Activated T-cell treated with anti-CD3 and anti-CD28 coated beads, Interleukin-2, amount 50 U/mL, for 4 hours (primary cell): Measurements from ENCODE around the gene MLYCD. TPM values are rescaled to one million over a fixed set of nuclear protein-coding genes. Genes with fewer than 3 reads are reported as not detected.

Experiments
- ATAC-seq, 2 donors: fragments of 200-7000 bp; cut with Tn5 transposase; one replicate each; pipeline ENCODE4 v1.10.0; 2021
- DNase-seq: peaks from one replicate; pipeline ENCODE4 v3.0.0-alpha.2; 2020
- H3K27me3 Mint-ChIP-seq: one replicate; pipeline ENCODE4 v1.8.0; 2021; ENCODE audit warnings: low read depth, mixed read lengths
- H3K36me3 Mint-ChIP-seq: one replicate; pipeline ENCODE4 v1.8.0; 2022; ENCODE audit warnings: mixed read lengths; ENCODE audit not compliant: insufficient read depth
- H3K4me1 Mint-ChIP-seq: one replicate; pipeline ENCODE4 v1.8.0; 2021; ENCODE audit warnings: low read depth, mixed read lengths
- H3K4me3 Mint-ChIP-seq: one replicate; pipeline ENCODE4 v1.8.0; 2021; ENCODE audit warnings: mild to moderate bottlenecking, moderate library complexity, mixed read lengths
- H3K9me3 Mint-ChIP-seq: one replicate; pipeline ENCODE4 v1.8.0; 2021; ENCODE audit warnings: mixed read lengths
- total RNA-seq, 3 donors: library from RNA; stranded (reverse); gene quantifications; one replicate each; pipeline ENCODE4 v1.2.1, GENCODE V29; 2021

MLYCD gene
- total RNA-seq, 3 donors from 2014 or later = 1.8 to 2.1 (median 1.9) TPM

GRCh38 chr16:83886199-83886971 lies 12.5 kb upstream of the MLYCD start:
- Mint-ChIP-seq H3K36me3 (no peaks in the 10 kb centered on the region), H3K4me3 (no peak overlapping the region), H3K9me3 (peaks cover under 1% of the 10 kb centered on the region), H3K4me1 (no peaks in the 10 kb centered on the region), H3K27me3 (peaks cover 2% of the 10 kb centered on the region)
- ATAC-seq (no peak), DNase-seq (no peak)

- DNase-seq (no peak), ATAC-seq (no peak)
- H3K36me3 Mint-ChIP-seq = no peaks in the 10 kb centered on the region
- H3K9me3 Mint-ChIP-seq = peaks cover 5% of the 10 kb centered on the region
- no peak overlapping the region for H3K4me3 Mint-ChIP-seq
- H3K27me3 Mint-ChIP-seq = peaks cover 2% of the 10 kb centered on the region
- no peaks in the 10 kb centered on the region for H3K4me1 Mint-ChIP-seq
Observed at GRCh38 chr16:83887080-83887479, 11.8 kb upstream of the MLYCD start.

GRCh38 chr16:83887564-83887963 lies 11.4 kb upstream of the MLYCD start:
- no peaks in the 10 kb centered on the region for H3K4me1 Mint-ChIP-seq
- H3K27me3 Mint-ChIP-seq = peaks cover 2% of the 10 kb centered on the region
- no peak overlapping the region for H3K4me3 Mint-ChIP-seq
- no peaks in the 10 kb centered on the region for H3K36me3 Mint-ChIP-seq
- DNase-seq = no peak
- no peak for ATAC-seq
- peaks cover 5% of the 10 kb centered on the region for H3K9me3 Mint-ChIP-seq

GRCh38 chr16:83888672-83889044 lies 10.3 kb upstream of the MLYCD start:
- Mint-ChIP-seq H3K4me1 (no peaks in the 10 kb centered on the region), H3K36me3 (no peaks in the 10 kb centered on the region), H3K9me3 (peaks cover 5% of the 10 kb centered on the region), H3K27me3 (peaks cover 2% of the 10 kb centered on the region), H3K4me3 (no peak overlapping the region)
- ATAC-seq = no peak
- no peak for DNase-seq

- H3K9me3 Mint-ChIP-seq = peaks cover 5% of the 10 kb centered on the region
- ATAC-seq (no peak), DNase-seq (no peak)
- H3K4me1 Mint-ChIP-seq = no peaks in the 10 kb centered on the region
- H3K27me3 Mint-ChIP-seq = peaks cover 7% of the 10 kb centered on the region
- H3K36me3 Mint-ChIP-seq = no peaks in the 10 kb centered on the region
- no peak overlapping the region for H3K4me3 Mint-ChIP-seq
Observed at GRCh38 chr16:83890359-83890758, 8.6 kb upstream of the MLYCD start.

GRCh38 chr16:83891742-83892141 lies 7.2 kb upstream of the MLYCD start:
- no peaks in the 10 kb centered on the region for H3K36me3 Mint-ChIP-seq
- H3K9me3 Mint-ChIP-seq = peaks cover 5% of the 10 kb centered on the region

GRCh38 chr16:83895243-83895642 lies 3.7 kb upstream of the MLYCD start:
- DNase-seq (no peak), ATAC-seq (no peak)
- Mint-ChIP-seq H3K36me3 (no peaks in the 10 kb centered on the region), H3K27me3 (peaks cover 7% of the 10 kb centered on the region), H3K4me3 (no peak overlapping the region), H3K4me1 (peaks cover 12% of the 10 kb centered on the region), H3K9me3 (peaks cover 5% of the 10 kb centered on the region)

More at GRCh38 chr16:83891742-83892141, 7.2 kb upstream of the MLYCD start:
- H3K4me1 Mint-ChIP-seq = no peaks in the 10 kb centered on the region
- no peak for DNase-seq
- no peak for ATAC-seq
- no peak overlapping the region for H3K4me3 Mint-ChIP-seq
- H3K27me3 Mint-ChIP-seq = peaks cover 7% of the 10 kb centered on the region

GRCh38 chr16:83895942-83896341 lies 3.0 kb upstream of the MLYCD start:
- DNase-seq (no peak), ATAC-seq (no peak)
- Mint-ChIP-seq H3K4me3 (no peak overlapping the region), H3K36me3 (no peaks in the 10 kb centered on the region), H3K27me3 (peaks cover 7% of the 10 kb centered on the region), H3K4me1 (peaks cover 17% of the 10 kb centered on the region), H3K9me3 (peaks cover 5% of the 10 kb centered on the region)

GRCh38 chr16:83899272-83899897 lies 470 bp downstream of the MLYCD start:
- DNase-seq = peak; percentile 53
- ATAC-seq = peak; percentile 59 to 65
- Mint-ChIP-seq H3K27me3 (peaks cover 2% of the 10 kb centered on the region), H3K36me3 (no peaks in the 10 kb centered on the region), H3K4me3 (peak overlapping the region; percentile 96), H3K4me1 (peaks cover 35% of the 10 kb centered on the region), H3K9me3 (no peaks in the 10 kb centered on the region)

GRCh38 chr16:83899978-83900377 lies 1.1 kb downstream of the MLYCD start:
- Mint-ChIP-seq H3K4me1 (peaks cover 35% of the 10 kb centered on the region), H3K9me3 (no peaks in the 10 kb centered on the region)
- no peak for ATAC-seq

GRCh38 chr16:83900571-83900970 lies 1.7 kb downstream of the MLYCD start:
- DNase-seq = no peak
- no peak for ATAC-seq
- peak overlapping the region; percentile 96 for H3K4me3 Mint-ChIP-seq
- peaks cover 35% of the 10 kb centered on the region for H3K4me1 Mint-ChIP-seq
- peaks cover 4% of the 10 kb centered on the region for H3K36me3 Mint-ChIP-seq
- H3K27me3 Mint-ChIP-seq = peaks cover 2% of the 10 kb centered on the region
- H3K9me3 Mint-ChIP-seq = no peaks in the 10 kb centered on the region

More at GRCh38 chr16:83899978-83900377, 1.1 kb downstream of the MLYCD start:
- no peak for DNase-seq
- Mint-ChIP-seq H3K27me3 (peaks cover 2% of the 10 kb centered on the region), H3K4me3 (peak overlapping the region; percentile 96), H3K36me3 (peaks cover 4% of the 10 kb centered on the region)

- DNase-seq = no peak
- Mint-ChIP-seq H3K9me3 (no peaks in the 10 kb centered on the region), H3K27me3 (peaks cover 2% of the 10 kb centered on the region), H3K4me1 (peaks cover 35% of the 10 kb centered on the region), H3K36me3 (peaks cover 4% of the 10 kb centered on the region), H3K4me3 (peak overlapping the region; percentile 17)
- no peak for ATAC-seq
Observed at GRCh38 chr16:83901101-83901500, 2.2 kb downstream of the MLYCD start.

- Mint-ChIP-seq H3K27me3 (no peaks in the 10 kb centered on the region), H3K9me3 (no peaks in the 10 kb centered on the region), H3K4me1 (peaks cover 31% of the 10 kb centered on the region), H3K36me3 (peaks cover 18% of the 10 kb centered on the region), H3K4me3 (no peak overlapping the region)
- ATAC-seq = no peak
- DNase-seq = no peak
Observed at GRCh38 chr16:83903751-83904150, 4.8 kb downstream of the MLYCD start.

- DNase-seq (no peak), ATAC-seq (no peak)
- Mint-ChIP-seq H3K27me3 (no peaks in the 10 kb centered on the region), H3K9me3 (no peaks in the 10 kb centered on the region), H3K4me3 (no peak overlapping the region), H3K36me3 (peaks cover 29% of the 10 kb centered on the region), H3K4me1 (peaks cover 15% of the 10 kb centered on the region)
Observed at GRCh38 chr16:83906683-83907082, 7.8 kb downstream of the MLYCD start.

GRCh38 chr16:83907111-83907510 lies 8.2 kb downstream of the MLYCD start:
- peaks cover 12% of the 10 kb centered on the region for H3K4me1 Mint-ChIP-seq
- peaks cover 33% of the 10 kb centered on the region for H3K36me3 Mint-ChIP-seq
- H3K9me3 Mint-ChIP-seq = no peaks in the 10 kb centered on the region

More at GRCh38 chr16:83907111-83907510, 8.2 kb downstream of the MLYCD start:
- ATAC-seq = no peak
- Mint-ChIP-seq H3K27me3 (no peaks in the 10 kb centered on the region), H3K4me3 (no peak overlapping the region)
- no peak for DNase-seq
